HUDEP-2 (cell line): ENCODE data around the gene NDUFS2.
"Not testable (repeated sequence)": the region's sequence is repeated elsewhere in the genome, so short reads cannot be mapped to it uniquely, and the experiment has no call there.

Experiments
- DNase-seq, 76 experiments: peaks; one replicate each; lab custom pipeline; 2025; ENCODE audit not compliant: unreplicated experiment in 76 of 76; lab: John Stamatoyannopoulos, UW

NDUFS2 gene

GRCh38 chr1:161216945-161217712 lies 15.0 kb downstream of the NDUFS2 start:
- no peak for DNase-seq

DNA sequence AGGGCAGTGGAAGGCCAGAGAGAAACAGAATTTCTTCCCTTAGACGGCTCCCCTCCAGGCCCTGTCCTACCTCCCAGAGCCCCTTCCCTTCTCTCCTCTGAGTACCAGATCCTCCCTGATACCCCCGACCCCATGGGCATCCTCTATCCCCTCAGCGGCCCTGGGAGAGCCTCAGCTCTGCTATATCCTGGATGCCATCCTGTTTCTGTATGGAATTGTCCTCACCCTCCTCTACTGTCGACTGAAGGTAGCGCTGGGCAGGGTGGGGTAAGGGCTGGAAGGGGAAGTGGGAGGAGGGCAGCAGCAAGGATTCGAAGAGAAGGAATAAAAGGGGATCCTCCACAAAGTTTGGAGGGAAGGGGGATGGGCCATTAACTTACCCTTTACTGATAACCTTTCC lies 15.7 kb downstream of the NDUFS2 start:
- DNase-seq = no peak

- DNase-seq = peak in 13 of 76 experiments; percentile 37 to 100 (median 84)
Measured at GRCh38 chr1:161218301-161219077, 16.3 kb downstream of the NDUFS2 start.

DNA sequence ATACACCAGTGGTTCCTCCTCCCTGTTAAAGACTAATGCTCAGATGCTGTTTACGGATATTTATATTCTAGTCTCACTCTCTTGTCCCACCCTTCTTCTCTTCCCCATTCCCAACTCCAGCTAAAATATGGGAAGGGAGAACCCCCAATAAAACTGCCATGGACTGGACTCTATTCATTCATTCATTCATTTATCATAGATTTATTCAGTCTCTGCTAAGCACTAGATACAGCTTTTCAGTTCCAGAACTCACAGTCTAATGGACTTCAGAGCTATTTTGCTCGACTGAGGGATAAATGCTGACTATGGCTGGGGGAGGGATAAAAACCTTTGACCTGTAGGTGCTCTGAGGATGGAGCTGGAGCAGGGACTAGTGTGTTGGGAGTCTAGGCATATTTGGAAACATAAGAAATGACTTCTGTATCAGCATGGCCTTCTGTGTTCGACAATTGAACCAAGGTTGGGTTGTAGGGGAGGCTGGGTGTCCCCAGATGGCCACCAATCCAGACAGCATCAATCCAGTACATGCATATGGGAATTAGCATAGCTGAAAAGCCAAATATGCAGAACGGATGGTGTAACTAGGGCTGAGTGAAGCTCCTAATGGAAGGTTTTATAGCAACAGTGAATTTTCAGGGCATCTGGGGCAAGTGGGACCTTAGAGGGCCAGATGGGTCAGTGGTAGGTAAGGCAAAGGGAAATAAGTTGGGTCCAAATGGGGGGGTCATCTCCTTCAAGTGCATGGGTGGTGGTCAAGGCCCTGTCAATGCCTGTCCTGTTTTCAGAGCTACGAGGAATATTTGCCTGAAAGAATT lies 17.1 kb downstream of the NDUFS2 start:
- no peak for DNase-seq

DNA sequence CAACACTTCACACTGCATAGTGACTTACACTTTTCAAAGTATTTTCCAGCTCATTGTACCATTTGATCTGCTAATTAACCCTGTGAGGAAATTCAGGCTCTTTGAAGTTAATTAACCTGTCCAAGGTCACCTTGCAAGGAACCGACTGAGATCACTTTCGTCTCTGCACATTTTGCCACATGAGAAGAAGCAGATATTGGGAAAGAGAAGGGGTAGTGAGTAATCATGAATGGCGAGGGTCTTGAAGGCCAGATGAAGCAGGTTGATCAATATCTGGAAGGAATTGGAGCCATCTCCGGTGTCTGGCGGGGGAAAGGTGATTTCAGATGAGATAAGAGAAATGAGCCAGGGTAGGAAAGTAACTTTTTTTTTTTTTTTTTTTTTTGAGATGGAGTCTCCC lies 17.8 kb downstream of the NDUFS2 start:
- DNase-seq = no peak

DNA sequence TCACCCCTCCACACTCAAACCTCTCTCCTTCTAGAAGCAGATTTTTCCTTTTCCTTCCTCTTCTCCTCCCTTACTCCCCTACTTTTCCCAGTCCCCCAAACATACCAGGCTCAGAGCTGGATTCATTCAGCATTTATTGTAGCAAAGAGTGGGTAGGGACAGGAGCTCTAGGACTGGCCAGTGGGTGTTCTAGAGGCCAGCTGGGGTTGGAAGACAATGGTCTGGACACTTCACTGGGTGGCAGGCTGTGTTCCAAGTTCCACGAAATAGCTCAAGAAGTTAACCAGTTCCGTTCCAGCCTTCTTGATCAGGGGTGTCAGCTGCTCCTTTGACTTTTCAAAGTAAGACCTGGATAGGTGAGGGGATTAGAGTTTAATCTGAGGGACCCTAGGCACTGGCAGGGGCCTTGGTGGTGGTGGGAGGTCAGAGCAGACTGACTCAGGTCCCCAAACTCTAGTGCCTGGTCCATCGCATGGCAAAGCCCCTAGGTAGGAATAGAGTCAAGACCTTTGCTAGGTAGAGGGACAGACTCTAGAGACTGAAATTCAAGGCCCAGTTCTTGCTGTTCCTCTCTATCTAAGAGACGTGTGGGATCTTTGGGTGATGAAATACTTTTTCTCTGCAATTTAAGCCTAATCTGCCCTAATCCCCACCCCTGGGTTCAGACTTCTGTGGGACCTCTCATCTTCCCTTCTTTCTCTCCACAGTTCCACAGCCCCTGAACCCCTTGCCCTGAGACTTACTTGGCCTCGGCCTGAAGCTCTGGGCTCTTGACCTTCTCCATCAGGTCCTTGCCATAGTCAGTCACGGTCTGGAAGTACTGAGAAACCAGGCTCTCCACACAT lies 20.2 kb downstream of the NDUFS2 start:
- no peak for DNase-seq

- DNase-seq = no peak
Measured at GRCh38 chr1:161223805-161224694, 21.9 kb downstream of the NDUFS2 start.

- not testable (repeated sequence) for DNase-seq
Measured at GRCh38 chr1:161224695-161225087, 22.5 kb downstream of the NDUFS2 start.

DNA sequence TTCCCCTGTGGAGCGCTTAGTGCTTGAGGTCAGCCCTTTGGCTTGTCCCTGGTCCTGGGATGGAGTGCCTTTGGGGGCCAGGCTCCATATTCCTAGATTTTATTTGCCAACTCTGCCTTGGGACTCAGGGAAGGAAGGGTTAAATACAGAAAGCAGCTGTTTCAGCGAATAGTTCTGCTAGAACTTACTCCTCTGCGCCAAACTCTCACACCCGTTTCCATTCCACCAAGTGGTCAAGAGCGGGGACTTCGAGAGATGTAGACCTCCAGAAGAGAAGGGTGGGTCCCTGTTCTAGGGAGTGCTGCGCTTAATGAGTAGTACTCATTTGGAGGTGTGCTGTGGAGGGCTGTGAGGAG lies 23.0 kb downstream of the NDUFS2 start:
- DNase-seq = peak in 1 of 76 experiments; percentile 47

DNA sequence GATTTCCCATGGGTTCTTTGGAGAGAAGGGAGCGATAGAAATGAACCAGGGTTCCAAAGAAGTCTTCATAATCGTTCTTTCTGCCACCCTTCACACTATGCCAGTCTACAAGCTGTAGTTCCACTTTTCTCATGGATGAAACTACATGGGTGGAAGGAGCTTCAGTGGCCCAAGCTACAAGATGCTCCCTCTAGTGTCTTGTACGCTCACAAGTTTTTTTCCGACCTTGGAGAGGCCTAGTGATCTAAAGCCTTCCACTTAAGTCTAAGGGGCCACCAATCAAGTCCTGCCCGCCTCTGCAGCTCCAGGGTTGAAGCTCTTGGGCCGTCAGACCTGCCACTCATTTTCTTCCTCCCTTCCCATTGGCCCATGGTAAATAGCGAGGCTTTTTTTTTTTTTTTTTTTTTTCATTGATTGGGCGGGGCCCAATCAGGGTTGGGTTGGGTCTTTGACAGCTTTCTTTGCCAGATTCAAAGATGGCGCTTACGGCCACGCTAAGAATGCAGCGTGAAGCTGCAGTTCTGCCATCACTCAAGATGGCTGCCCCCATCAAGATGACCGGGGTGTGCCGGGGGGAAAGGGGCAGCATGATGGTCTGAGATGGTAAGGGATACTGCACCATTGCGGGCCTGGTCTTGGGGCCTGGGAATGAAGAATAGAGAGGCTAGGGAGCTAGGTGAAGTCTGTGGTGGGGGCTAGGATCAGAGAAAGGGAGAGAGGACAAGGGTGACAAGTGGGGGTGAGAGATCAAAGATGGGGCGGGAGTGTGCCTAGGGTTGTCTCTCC lies 23.6 kb downstream of the NDUFS2 start, which contains the start of gene TOMM40L:
Gene TOMM40L, plus strand, starts transcription at position 527 of the 786 bp plus-strand sequence. CDS start 430 bp downstream, outside the sequence.
- DNase-seq = peak; percentile 31 to 99 (median 91)

- DNase-seq = peak in 4 of 76 experiments; percentile 13 to 36 (median 24)
Measured at GRCh38 chr1:161226320-161226711, 24.1 kb downstream of the NDUFS2 start.

DNA sequence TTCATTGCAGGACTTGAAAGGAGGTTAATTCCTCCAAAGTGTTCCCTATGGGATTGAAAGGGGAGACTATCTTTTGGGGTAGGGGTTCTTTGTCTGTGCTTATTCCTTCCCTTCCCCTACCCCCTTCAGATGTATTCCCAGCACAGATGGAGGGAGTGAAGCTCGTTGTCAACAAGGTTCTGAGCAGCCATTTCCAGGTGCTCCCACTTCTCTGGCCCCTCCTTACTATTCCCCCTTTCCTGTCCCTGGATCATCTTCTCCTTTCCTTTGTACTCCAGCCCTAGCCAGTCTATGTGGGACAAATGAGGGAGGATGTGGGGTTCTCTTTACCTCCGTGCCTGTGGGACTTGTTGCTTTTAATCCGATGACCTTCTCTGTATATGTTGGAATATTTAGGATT lies 24.6 kb downstream of the NDUFS2 start:
- DNase-seq = no peak

DNA sequence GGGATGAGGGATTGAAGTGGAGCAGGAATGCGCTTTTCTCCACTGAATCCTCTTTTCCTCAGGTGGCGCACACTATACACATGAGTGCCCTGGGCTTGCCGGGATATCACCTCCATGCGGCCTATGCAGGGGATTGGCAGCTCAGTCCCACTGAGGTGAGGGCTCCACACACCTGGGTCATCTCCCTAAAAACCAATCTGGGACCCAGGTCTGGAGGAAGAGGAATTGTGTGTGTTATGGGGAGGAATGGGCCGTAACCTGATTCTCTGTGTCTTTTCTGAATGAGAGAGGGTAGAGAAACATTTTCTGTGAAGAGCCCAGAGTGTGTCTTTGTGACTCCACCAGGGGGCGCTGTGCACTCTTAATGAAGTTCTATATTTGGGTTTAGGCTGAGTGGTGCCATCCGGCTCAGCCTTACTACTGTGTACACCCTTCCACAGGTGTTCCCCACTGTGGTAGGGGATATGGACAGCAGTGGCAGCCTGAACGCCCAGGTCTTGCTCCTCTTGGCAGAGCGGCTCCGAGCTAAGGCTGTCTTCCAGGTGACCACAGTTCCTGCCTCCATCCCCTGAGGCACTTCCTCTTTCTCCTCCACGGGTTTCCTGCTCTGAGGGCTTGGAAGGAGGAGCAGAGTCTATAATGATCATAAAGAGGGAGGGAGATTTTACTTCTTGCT lies 25.2 kb downstream of the NDUFS2 start:
- DNase-seq = peak in 73 of 76 experiments; percentile 8 to 86 (median 66)

DNA sequence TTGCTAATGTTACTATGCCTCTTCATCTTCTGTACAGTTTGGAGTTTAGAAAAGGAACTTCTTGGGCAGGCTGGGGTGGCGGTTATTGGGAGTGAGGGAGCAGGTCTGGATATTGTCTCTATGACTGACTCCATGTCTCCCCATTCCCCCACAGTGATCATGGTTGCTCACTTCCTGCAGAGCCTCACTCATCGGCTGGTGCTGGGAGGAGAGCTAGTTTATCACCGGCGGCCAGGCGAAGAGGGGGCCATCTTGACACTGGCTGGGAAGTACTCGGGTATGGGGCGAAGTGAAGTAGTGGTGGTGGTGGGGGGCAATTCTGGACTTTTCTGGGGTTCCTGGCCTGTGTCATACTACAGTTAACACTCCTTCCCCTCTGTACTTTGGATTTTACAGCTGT lies 25.9 kb downstream of the NDUFS2 start:
- DNase-seq = no peak

DNA sequence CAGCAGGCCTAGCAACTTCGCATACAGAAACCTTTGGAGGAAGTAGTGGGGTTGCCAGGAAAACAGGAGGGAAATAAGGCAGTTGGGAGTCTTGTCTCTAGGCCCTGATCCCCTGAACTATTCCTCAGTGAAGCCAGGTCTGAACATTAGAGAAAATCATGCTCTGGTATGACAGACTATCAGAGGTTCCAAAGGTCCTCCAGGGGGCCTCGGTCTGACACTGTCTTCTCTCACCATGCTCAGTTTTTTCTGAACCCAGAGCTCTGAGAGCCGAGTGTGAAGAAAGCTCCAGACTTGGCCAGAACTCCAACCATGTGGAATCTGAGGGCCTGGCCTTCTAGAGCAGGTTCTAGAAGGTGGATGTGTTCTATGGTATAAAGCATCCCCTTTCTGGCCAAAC lies 27.7 kb downstream of the NDUFS2 start:
- DNase-seq = peak in 3 of 76 experiments; percentile 7 to 21 (median 9)

GRCh38 chr1:161230762-161231161 lies 28.6 kb downstream of the NDUFS2 start:
- DNase-seq = no peak

DNA sequence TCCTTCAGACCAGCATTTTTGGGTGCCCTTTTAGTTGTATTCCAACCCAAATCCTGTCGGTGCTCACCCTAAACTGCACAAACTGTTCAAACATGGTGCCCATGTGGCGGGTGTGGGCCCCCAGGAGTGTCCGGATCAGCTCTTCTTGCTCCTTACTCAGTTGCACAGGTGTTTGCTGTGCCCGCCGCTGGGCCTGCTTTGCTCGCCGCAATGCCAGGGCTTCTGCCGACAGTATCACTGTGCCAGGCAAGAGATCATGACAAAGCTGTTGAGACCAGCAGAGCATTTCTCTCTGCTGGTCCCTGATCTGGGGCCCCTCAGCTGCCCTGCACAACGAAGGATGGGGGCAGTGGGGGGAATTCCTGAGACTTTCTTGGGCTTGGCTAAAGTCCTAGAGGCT lies 30.9 kb downstream of the NDUFS2 start:
- no peak for DNase-seq
